Measurements from ENCODE around the gene TRIM72.
A peak's percentile ranks its signal among the peaks of the same experiment; 100 is the strongest.

Gene TRIM72

DNA sequence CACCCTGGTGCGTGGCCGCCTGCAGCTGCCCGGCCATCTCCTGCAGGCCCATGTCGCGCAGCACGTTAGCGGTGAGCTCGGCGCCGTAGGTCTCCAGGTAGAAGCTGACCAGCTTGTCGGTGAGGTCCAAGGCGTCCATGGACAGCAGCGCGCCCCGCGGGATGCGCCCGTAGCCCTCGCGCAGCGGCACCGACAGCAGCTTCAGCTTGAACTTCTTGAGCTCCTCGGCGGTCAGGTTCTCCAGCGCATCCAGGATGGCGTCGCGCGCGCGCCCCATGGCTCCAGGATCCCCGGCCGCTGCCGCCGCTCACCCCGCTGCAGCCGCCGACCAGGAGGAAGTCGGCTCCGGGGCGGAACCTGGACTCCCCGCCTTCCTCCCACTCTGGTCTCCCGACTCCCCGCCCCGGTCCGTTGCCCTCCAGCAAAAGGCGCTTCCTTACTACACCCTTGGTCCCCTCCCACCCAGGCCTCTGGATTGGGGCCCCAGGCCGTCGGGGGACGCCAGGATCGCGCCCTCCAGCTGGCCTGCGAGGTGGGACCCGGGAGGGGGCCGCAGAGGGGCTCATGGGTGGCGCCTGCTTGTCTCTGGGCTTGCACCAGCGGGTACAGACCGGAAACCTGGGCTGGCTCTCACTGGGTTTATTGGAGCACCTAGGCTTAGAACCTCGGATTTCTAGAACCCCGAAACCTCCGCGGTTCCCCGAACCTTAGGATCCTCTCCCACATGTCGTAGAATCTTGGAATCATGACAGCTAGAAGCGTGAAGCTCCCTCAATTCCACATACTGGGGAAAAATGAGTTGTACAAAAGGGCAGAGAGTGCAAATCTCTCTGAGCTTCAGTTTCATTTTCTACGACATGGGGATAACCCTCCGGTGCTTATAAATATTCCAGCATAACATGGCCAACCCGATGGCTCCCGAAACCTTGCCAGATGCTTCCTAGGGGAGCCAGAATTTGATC is 11.2 kb upstream of the TRIM72 start, which contains the start of gene PYCARD:
Gene PYCARD (minus strand): TSS at position 347 of the 962 bp plus-strand sequence. CDS start 70 bp downstream, at position 277.
- DNase-seq (ENCODE audit: low spot score), result no peak
- no CpG with 5 or more reads among the region's 69 CpGs for WGBS, 2 donors (ENCODE audit: extremely low coverage in 2 of 2, insufficient read length in 2 of 2, insufficient replicate concordance in 1 of 2)

DNA sequence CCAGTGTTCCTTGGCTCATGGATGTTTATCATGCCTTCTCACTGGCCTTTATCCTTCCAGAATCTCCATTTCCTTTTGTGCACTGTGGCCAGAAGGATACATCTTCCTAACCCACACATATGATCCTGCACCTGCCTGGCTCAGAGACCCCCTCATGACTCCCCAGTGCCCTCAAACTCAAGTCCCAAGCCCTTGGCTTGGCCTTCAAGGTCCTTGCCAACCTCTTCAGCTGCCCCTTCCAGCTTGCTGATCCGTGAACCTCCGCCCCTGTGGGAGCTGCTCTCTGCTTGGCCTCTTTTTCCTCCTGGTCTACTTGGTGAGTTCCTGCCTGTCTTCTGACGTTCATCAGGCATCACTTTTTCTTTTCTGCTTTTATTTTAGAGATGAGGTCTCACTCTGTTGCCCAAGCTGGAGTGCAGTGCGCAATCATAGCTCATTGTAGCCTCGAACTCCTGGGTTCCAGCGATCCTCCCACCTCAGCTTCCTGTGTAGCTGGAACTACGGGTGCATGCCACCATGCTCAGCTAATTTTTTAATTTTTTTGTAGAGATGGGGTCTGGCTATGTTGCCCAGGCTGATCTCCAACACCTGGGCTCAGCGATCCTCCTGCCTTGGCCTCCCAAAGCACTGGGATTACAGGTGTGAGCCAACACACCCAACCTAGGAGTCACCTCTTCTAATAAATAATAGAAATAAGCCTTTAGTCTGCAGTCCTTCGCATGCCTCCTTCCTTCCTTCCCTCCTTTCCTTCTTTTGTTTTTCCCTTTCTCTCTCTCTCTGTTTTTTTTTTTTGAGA is 8.8 kb upstream of the TRIM72 start:
- no peak overlapping the region for H2AFZ ChIP-seq (ENCODE audit: low read length)
- peaks cover 14 to 43% (median 36%) of the 10 kb centered on the region in 3 experiments for H3K27me3 ChIP-seq (ENCODE audit: control insufficient read depth in 3 of 3, insufficient read depth in 3 of 3, low read depth in 1 of 3, low read length in 3 of 3)
- H3K4ac ChIP-seq (ENCODE audit: low read length), result no peak overlapping the region
- no peak overlapping the region for H3K4me3 ChIP-seq (ENCODE audit: low read length in 2 of 2)
- H3K9ac ChIP-seq (ENCODE audit: low read depth, low read length, poor library complexity), result no peak overlapping the region
- H2BK15ac ChIP-seq (ENCODE audit: low read length), result no peak overlapping the region
- no peak overlapping the region for H3K27ac ChIP-seq (replicated peaks; ENCODE audit: low read length)
- H3K36me3 ChIP-seq (replicated peaks in 1 of 2; ENCODE audit: control insufficient read depth in 2 of 2, insufficient read depth in 2 of 2, low read length in 2 of 2), result peaks cover 0 to 2% of the 10 kb centered on the region in 2 donors
- WGBS, 2 donors (ENCODE audit: extremely low coverage in 2 of 2, insufficient read length in 2 of 2, insufficient replicate concordance in 1 of 2), result no CpG with 5 or more reads among the region's 9 CpGs
- H4K91ac ChIP-seq (ENCODE audit: low read depth, low read length, poor library complexity), result no peak overlapping the region
- DNase-seq (ENCODE audit: low spot score), result no peak
- peaks cover 0 to 3% of the 10 kb centered on the region in 2 donors for H3K9me3 ChIP-seq (replicated peaks in 1 of 2; ENCODE audit: control insufficient read depth in 2 of 2, insufficient read depth in 1 of 2, low read depth in 1 of 2, low read length in 2 of 2)
- H3K14ac ChIP-seq (ENCODE audit: low read length), result no peak overlapping the region
- no peak overlapping the region for H3K4me2 ChIP-seq (ENCODE audit: insufficient read depth, low read length, poor library complexity, severe bottlenecking)
- H4K8ac ChIP-seq (ENCODE audit: low read depth, low read length), result no peak overlapping the region
- H2BK5ac ChIP-seq (ENCODE audit: low read length), result no peak overlapping the region
- no peak overlapping the region for H2AK5ac ChIP-seq (ENCODE audit: low read depth, low read length)
- H3K4me1 ChIP-seq (ENCODE audit: control insufficient read depth in 2 of 2, insufficient read depth in 1 of 2, low read depth in 1 of 2, low read length in 2 of 2), result peaks cover 0 to 7% of the 10 kb centered on the region in 2 donors
- H3K23ac ChIP-seq (ENCODE audit: low read depth, low read length, poor library complexity), result no peak overlapping the region
- no peak overlapping the region for H2BK12ac ChIP-seq (ENCODE audit: low read length)
- H2BK120ac ChIP-seq (ENCODE audit: low read depth, low read length), result no peak overlapping the region
- no peak overlapping the region for H3K18ac ChIP-seq (ENCODE audit: low read length)
- H3K79me1 ChIP-seq (ENCODE audit: low read depth, low read length), result peaks cover 2% of the 10 kb centered on the region

More for the DNA sequence above, 11.2 kb upstream of the TRIM72 start, which contains the start of gene PYCARD:
- H3K36me3 ChIP-seq (replicated peaks in 1 of 2; ENCODE audit: control insufficient read depth in 2 of 2, insufficient read depth in 2 of 2, low read length in 2 of 2), result peaks cover 10 to 19% of the 10 kb centered on the region in 2 donors
- peaks cover 14 to 36% (median 32%) of the 10 kb centered on the region in 3 experiments for H3K27me3 ChIP-seq (ENCODE audit: control insufficient read depth in 3 of 3, insufficient read depth in 3 of 3, low read depth in 1 of 3, low read length in 3 of 3)
- H3K23ac ChIP-seq (ENCODE audit: low read depth, low read length, poor library complexity), result peak within 1 kb of the TSS; percentile 99
- no peak within 1 kb of the TSS for H3K27ac ChIP-seq (replicated peaks; ENCODE audit: low read length)
- H2AFZ ChIP-seq (ENCODE audit: low read length), result no peak within 1 kb of the TSS
- peak within 1 kb of the TSS; percentile 69 for H4K91ac ChIP-seq (ENCODE audit: low read depth, low read length, poor library complexity)
- peaks cover 2% of the 10 kb centered on the region for H3K79me1 ChIP-seq (ENCODE audit: low read depth, low read length)
- H3K4ac ChIP-seq (ENCODE audit: low read length), result peak within 1 kb of the TSS; percentile 70
- H3K9me3 ChIP-seq (replicated peaks in 1 of 2; ENCODE audit: control insufficient read depth in 2 of 2, insufficient read depth in 1 of 2, low read depth in 1 of 2, low read length in 2 of 2), result peaks cover 0 to 3% of the 10 kb centered on the region in 2 donors
- H3K14ac ChIP-seq (ENCODE audit: low read length), result peak within 1 kb of the TSS; percentile 66
- no peak within 1 kb of the TSS for H2BK5ac ChIP-seq (ENCODE audit: low read length)
- peak within 1 kb of the TSS; percentile 32 for H4K8ac ChIP-seq (ENCODE audit: low read depth, low read length)
- peak within 1 kb of the TSS in 1 of 2 donors; percentile 74 for H3K4me3 ChIP-seq (ENCODE audit: low read length in 2 of 2)
- H2BK120ac ChIP-seq (ENCODE audit: low read depth, low read length), result no peak within 1 kb of the TSS
- H3K4me2 ChIP-seq (ENCODE audit: insufficient read depth, low read length, poor library complexity, severe bottlenecking), result peak within 1 kb of the TSS; percentile 61
- H2BK12ac ChIP-seq (ENCODE audit: low read length), result peak within 1 kb of the TSS; percentile 51
- H3K18ac ChIP-seq (ENCODE audit: low read length), result peak within 1 kb of the TSS; percentile 71
- peak within 1 kb of the TSS; percentile 91 for H3K9ac ChIP-seq (ENCODE audit: low read depth, low read length, poor library complexity)
- peaks cover 0 to 7% of the 10 kb centered on the region in 2 donors for H3K4me1 ChIP-seq (ENCODE audit: control insufficient read depth in 2 of 2, insufficient read depth in 1 of 2, low read depth in 1 of 2, low read length in 2 of 2)
- peak within 1 kb of the TSS; percentile 75 for H2AK5ac ChIP-seq (ENCODE audit: low read depth, low read length)
- H2BK15ac ChIP-seq (ENCODE audit: low read length), result peak within 1 kb of the TSS; percentile 51

DNA sequence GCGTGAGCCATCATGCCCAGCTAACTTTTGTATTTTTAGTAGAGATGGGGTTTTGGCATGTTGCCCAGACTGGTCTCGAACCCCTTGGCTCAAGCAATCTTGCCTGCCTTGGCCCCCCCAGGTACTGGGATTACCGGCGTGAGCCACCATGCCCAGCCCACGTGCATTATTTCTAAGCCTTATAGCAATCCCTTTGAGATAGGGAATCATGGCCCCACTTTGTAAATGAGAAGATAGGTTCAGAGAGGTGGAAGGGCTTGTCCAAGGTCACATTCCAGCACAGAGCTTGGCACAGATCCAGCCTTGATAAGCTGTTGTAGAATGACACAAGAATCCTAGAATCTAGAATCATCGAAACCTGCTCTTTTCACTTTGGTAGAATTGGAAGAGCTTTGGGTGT is 7.1 kb upstream of the TRIM72 start:
- Histone ChIP-seq H2BK15ac (ENCODE audit: low read length) (no peak overlapping the region), H2AFZ (ENCODE audit: low read length) (no peak overlapping the region), H4K8ac (ENCODE audit: low read depth, low read length) (no peak overlapping the region), H2BK12ac (ENCODE audit: low read length) (no peak overlapping the region), H3K27ac (replicated peaks; ENCODE audit: low read length) (no peak overlapping the region), H3K9me3 (replicated peaks in 1 of 2; ENCODE audit: control insufficient read depth in 2 of 2, insufficient read depth in 1 of 2, low read depth in 1 of 2, low read length in 2 of 2) (no peaks in the 10 kb centered on the region), H3K4ac (ENCODE audit: low read length) (no peak overlapping the region), H2BK5ac (ENCODE audit: low read length) (no peak overlapping the region), H3K23ac (ENCODE audit: low read depth, low read length, poor library complexity) (no peak overlapping the region), H3K4me3 (ENCODE audit: low read length in 2 of 2) (no peak overlapping the region), H3K36me3 (replicated peaks in 1 of 2; ENCODE audit: control insufficient read depth in 2 of 2, insufficient read depth in 2 of 2, low read length in 2 of 2) (no peaks in the 10 kb centered on the region), H4K91ac (ENCODE audit: low read depth, low read length, poor library complexity) (no peak overlapping the region), H3K27me3 (ENCODE audit: control insufficient read depth in 3 of 3, insufficient read depth in 3 of 3, low read depth in 1 of 3, low read length in 3 of 3) (peaks cover 11 to 43% (median 30%) of the 10 kb centered on the region in 3 experiments), H2BK120ac (ENCODE audit: low read depth, low read length) (no peak overlapping the region), H3K18ac (ENCODE audit: low read length) (no peak overlapping the region), H3K14ac (ENCODE audit: low read length) (no peak overlapping the region), H3K9ac (ENCODE audit: low read depth, low read length, poor library complexity) (no peak overlapping the region), H3K4me1 (ENCODE audit: control insufficient read depth in 2 of 2, insufficient read depth in 1 of 2, low read depth in 1 of 2, low read length in 2 of 2) (peaks cover 0 to 3% of the 10 kb centered on the region in 2 donors), H3K4me2 (ENCODE audit: insufficient read depth, low read length, poor library complexity, severe bottlenecking) (no peak overlapping the region), H2AK5ac (ENCODE audit: low read depth, low read length) (no peak overlapping the region), H3K79me1 (ENCODE audit: low read depth, low read length) (peaks cover 2% of the 10 kb centered on the region)
- no CpG with 5 or more reads among the region's 6 CpGs for WGBS, 2 donors (ENCODE audit: extremely low coverage in 2 of 2, insufficient read length in 2 of 2, insufficient replicate concordance in 1 of 2)
- DNase-seq (ENCODE audit: low spot score), result no peak
